HG02759 (cell line): Measurements from ENCODE around the gene ADGRV1.
"Not testable (repeated sequence)": the region's sequence is repeated elsewhere in the genome, so short reads cannot be mapped to it uniquely, and the experiment has no call there.

Experiments used
- ATAC-seq: cut with Tn5 transposase; IDR thresholded peaks from one replicate; pipeline ENCODE4 v1.9.1; 2021; ENCODE audit warnings: mild to moderate bottlenecking, moderate library complexity; ENCODE audit not compliant: unreplicated experiment

ADGRV1 gene

DNA sequence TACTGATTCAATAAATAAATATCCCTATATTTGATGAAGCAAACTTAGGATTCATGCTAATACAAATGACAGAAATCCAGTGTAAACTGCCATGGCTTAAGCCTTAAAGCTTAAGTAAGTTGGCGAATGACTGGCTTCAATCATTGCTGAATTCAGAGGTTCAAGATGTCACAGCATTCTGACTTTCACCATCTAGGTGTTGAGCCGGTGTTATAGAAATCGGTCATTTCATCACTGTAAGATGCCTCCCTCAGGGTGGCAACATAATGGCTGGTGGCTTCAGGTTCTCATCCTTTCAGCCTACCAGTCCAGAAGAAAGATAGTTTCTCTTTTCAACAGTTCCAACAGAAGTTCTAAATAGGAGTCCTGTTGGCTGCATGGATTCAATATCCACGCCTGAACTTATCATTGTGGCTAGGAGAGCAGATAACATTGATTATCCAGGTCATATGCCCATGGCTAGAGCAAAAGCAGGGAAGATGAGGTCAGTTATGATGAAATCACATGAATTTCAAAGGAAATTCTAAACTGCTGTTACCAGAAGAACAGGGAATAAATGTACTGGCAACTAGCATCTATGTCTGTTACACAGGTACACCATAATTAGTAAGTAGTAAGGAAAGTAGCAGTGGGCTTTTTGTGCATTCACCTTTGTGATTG lies 460.2 kb downstream of the ADGRV1 start:
- no peak for ATAC-seq

- ATAC-seq, result no peak
Observed at GRCh38 chr5:91020065-91020800, 461.6 kb downstream of the ADGRV1 start.

- no peak for ATAC-seq
Observed at GRCh38 chr5:91022518-91022917, 463.9 kb downstream of the ADGRV1 start.

DNA sequence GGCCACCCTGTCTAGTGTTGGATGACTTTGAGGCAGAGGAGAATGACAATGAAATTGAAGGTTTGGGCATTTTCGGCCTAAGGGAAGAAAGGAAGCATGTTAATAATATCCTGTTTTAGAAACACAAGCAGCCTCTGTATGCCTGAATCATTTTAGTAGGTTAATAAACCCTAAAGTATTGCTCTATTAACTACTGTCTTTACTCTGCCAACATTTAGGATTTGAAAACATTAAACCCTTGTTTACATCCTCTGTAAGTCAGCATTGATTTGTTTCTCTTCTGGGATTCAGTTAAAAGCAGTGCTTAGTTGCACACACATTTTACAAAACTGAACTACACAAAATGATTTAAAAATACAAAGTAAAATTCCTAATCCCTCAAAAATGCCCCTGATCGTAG lies 465.6 kb downstream of the ADGRV1 start:
- no peak for ATAC-seq

DNA sequence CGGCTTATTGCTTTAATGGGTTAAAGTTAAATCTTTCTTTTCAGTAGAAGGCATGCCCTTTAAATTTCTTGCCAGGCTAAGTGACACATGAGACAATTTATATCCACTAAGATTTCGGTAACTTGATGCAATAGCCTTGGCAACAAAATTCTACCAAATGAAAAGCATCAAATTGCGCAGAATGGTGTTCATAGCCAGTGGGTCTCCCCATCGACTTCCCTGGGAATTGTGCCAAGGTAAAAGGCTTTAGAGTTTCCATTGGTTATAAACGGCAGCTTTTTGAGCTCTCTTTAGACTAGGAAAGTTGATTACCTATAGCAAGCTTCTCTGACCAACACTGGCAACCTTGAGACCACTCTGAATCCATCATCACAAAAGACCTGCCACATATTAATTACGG lies 466.1 kb downstream of the ADGRV1 start:
- ATAC-seq, result no peak

DNA sequence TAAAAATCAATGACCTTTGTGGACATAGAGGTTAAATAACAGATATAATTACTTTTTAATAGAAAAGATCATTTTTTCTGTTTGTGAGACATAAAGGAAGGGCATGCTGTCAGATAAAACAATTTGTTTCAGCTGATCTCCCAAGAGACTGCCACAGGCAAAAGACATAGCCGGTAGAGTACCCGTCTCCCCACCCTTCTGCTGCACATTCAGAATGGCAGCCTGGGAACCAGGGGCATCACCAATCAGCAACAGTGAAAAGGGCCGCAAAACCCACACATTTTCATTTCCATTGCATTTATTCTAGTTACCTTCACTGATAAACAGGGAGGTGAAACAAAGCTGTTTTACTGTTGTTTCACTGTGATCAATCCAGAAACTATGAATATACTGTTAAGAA lies 466.9 kb downstream of the ADGRV1 start:
- ATAC-seq, result no peak

DNA sequence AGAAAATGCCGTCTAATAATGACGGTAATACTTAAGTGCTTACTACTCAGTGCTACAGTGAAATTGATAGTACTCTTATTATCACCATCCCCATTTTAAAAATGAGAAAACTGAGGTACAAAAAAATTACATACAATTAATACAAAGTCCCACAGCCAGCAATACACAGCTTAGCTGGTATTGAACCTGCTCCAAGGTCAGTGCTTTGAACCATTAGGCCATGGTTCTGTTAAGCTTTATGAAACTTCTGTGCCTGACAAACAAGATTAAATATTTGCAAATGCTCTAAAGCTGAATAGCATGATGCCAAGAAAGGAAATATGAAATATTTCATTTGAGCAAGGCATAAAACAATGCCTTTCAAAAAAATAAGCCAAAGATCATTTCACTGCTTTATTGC lies 467.4 kb downstream of the ADGRV1 start:
- ATAC-seq, result no peak

GRCh38 chr5:91026466-91026865 lies 467.9 kb downstream of the ADGRV1 start:
- no peak for ATAC-seq

- ATAC-seq, result no peak
Observed at GRCh38 chr5:91027405-91028139, 469.0 kb downstream of the ADGRV1 start.

GRCh38 chr5:91028499-91028956 lies 469.9 kb downstream of the ADGRV1 start:
- ATAC-seq, result no peak

GRCh38 chr5:91030521-91031401 lies 472.2 kb downstream of the ADGRV1 start:
- ATAC-seq, result no peak

DNA sequence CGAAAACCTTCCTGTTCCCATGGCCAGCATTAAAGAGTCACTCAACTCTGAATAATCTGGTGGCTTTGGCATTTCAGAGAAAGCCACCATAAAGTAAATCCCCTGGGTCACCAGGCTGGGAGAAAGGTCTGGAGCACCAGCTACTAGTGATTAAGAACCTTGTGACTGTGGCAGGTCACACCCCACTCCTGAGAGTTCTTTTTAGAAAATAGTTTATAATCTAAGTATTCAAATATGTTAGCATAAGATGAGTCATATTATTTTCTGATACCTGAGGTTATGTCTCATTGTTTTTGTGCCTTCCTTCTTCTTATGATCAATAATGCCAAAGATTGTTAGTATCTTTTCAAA lies 472.8 kb downstream of the ADGRV1 start:
- no peak for ATAC-seq

DNA sequence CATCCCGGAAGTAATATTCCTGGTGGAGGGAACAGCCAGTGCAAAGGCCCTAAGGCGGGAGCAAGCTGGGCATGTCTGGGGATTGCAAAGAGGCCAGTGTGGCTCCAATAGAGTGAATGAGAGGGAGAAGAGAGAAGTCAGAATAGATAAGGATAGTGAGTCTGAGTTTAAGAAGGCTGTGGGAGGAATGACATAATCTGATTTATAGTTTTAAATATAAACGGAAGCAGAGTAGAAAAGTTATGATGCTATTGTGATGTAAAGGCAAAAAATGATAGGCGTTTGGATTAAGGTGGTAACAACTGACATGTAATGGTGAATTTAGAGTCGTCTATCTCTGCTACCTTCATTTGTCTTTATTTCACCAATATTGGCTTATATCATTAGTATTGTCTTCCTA lies 473.5 kb downstream of the ADGRV1 start:
- no peak for ATAC-seq

GRCh38 chr5:91033370-91033769 lies 474.8 kb downstream of the ADGRV1 start:
- no peak for ATAC-seq

DNA sequence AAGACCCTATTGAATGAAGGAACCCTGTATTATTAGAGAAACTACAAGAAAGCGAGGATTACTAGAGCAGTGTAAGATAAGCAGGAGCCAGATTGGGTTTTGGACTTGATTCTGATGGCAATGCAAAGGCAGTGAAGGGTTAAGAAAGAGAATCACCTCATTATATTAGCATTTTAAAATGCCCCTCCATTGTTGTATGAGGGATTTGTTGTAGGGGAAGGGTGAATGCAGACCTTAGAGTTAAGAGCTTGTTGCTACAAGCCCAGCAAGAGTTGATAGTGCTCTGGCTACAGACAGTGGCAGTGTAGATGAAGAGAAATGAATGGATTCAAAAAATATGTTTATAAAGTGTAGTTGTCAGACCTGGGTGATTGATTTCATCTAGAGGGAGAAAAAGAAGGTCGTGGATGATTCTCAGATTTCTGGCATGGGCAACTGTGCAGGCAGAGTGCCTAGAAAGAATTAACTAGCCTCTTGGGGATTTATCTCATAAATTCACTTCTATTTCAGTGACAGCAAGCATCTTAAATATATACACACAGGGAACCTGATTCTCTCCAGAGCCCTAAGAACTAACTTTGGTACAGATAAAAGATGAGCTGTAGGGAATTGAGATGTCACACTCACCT lies 479.7 kb downstream of the ADGRV1 start:
- ATAC-seq, result no peak

DNA sequence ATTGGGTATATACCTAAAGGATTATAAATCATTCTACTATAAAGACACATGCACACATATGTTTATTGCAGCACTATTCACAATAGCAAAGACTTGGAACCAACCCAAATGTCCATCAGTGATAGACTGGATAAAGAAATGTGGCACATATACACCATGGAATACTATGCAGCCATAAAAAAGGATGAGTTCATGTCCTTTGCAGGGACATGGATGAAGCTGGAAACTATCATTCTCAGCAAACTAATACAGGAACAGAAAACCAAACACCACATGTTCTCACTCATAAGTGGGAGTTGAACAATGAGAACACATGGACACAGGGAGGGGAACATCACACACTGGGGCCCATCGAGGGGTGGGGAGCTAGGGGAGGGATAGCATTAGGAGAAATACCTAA lies 482.5 kb downstream of the ADGRV1 start:
- ATAC-seq, result not testable (repeated sequence)

DNA sequence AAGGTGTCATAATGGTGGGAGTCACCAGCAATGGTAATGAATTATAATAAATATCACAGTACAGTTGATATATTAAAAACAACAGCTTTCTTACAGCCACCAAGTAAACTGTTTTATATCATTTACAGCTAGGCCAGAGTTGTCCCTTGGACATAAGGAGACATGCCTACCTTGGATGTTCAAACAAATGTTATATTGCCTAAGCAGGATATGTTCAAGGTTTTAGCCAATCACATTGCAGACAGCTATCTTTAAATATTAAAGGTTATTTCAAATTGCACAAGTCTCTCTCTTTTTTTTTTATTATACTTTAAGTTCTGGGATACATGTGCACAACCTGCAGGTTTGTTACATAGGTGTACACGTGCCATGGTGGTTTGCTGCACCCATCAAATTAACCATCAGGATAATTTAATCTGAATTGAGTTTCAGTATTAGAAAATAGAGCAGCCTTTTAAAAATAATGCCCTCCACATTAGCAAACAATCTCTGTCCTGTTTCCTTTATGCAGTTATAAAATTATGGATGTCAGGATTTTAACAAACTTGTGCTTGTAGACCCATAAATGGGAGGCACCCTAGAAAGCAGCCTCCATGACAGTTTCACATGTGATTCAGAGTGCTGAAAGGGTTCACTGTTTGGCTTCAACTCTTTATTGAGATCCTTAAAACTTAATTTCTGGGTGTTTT lies 483.8 kb downstream of the ADGRV1 start:
- ATAC-seq, result no peak

DNA sequence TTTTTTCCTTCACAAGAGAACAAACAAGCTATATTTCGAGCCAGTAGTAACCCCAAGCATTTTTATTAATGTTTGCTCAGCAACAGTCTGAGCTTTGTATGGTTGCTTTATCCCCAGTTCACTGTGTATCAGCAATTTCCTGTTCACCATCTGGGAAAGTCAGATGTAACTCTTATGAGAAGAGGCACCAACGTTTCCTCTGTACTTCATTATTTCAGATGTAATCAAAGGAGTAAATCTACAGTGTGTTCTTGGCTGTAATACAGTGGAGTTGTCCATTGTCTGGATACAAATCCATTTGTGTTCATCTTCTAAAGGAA lies 484.3 kb downstream of the ADGRV1 start:
- no peak for ATAC-seq

DNA sequence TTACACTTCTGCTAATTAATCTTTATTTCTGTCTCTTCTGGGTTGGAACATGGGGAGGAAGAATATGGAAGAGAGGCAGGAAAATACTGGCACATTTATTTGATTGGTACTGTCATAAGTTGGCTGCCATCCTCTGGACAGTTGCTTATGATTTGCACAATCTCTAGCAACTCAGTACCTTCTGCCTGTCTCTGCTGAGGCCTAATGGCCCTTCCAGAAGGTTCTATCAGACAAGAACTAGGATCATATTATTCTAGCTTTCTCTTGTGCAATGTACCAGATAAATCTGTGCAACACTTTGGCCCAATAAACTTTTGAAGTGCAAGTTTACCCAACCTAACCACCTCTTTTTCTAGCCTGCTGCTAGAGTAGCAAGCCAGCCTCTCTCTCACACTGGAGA lies 489.5 kb downstream of the ADGRV1 start:
- no peak for ATAC-seq

GRCh38 chr5:91049112-91049511 lies 490.5 kb downstream of the ADGRV1 start:
- no peak for ATAC-seq
